PC-9 (cell line): ENCODE measurements around the gene AGL. TPM values are rescaled to one million over a fixed set of nuclear protein-coding genes. Genes with fewer than 3 reads are reported as not detected.
"Not testable (repeated sequence)": the region's sequence is repeated elsewhere in the genome, so short reads cannot be mapped to it uniquely, and the experiment has no call there.

Source experiments
- BruUV-seq: library from RNA; stranded (reverse); fragments of 400-500 nt; replicated peaks from 2 replicates; lab custom pipeline; 2021; lab: Mats Ljungman, UMichigan
- CTCF ChIA-PET: fragments of 300-600 bp; sonication (Branson Sonifier 250); formaldehyde crosslinking; loops from one replicate; lab custom pipeline; 2022; ENCODE audit warnings: antibody characterized with exemption; lab: Charles Lee
- POLR2A ChIA-PET: fragments of 300-600 bp; sonication (Branson Sonifier 250); formaldehyde crosslinking; loops from one replicate; lab custom pipeline; 2022; ENCODE audit warnings: antibody characterized with exemption; ENCODE audit not compliant: unreplicated experiment; lab: Charles Lee
- DNase-seq, 2 experiments: peaks; one replicate each; pipeline versions ENCODE4 v3.0.0 to v3.0.0-alpha.2; 2015 to 2022; ENCODE audit warnings: mixed read lengths in 1 of 2
- H2AFZ ChIP-seq: fragments of 200-600 bp; sonication (generic); 2 replicates; pipeline ENCODE4 v1.8.1; 2017; ENCODE audit warnings: antibody characterized with exemption
- H3F3A ChIP-seq: fragments of 200-600 bp; sonication (generic); 2 replicates; pipeline ENCODE4 v1.8.1; 2017; ENCODE audit warnings: antibody characterized with exemption, mild to moderate bottlenecking, low read depth; ENCODE audit not compliant: insufficient read depth
- H3K27ac ChIP-seq: fragments of 200-600 bp; sonication (generic); 2 replicates; pipeline ENCODE4 v1.6.1; 2016; ENCODE audit warnings: mixed run types
- H3K27me3 ChIP-seq: fragments of 200-600 bp; sonication (generic); 2 replicates; pipeline ENCODE4 v1.6.1; 2016; ENCODE audit warnings: low read depth, mixed run types; ENCODE audit not compliant: insufficient read depth
- H3K36me3 ChIP-seq: fragments of 200-600 bp; sonication (generic); 2 replicates; pipeline ENCODE4 v1.6.1; 2016; ENCODE audit warnings: low read depth, mixed run types
- H3K4me1 ChIP-seq: fragments of 200-600 bp; sonication (generic); replicated peaks from 2 replicates; pipeline ENCODE4 v1.6.1; 2016; ENCODE audit warnings: mixed run types; ENCODE audit not compliant: insufficient read depth
- H3K4me2 ChIP-seq: fragments of 200-600 bp; sonication (generic); 2 replicates; pipeline ENCODE4 v1.6.1; 2017; ENCODE audit warnings: mixed run types
- H3K4me3 ChIP-seq: fragments of 200-600 bp; sonication (generic); 2 replicates; pipeline ENCODE4 v1.6.1; 2016; ENCODE audit warnings: mixed run types
- H3K79me2 ChIP-seq: fragments of 200-600 bp; sonication (generic); 2 replicates; pipeline ENCODE4 v1.6.1; 2017; ENCODE audit warnings: low read depth, mixed run types
- H3K9me2 ChIP-seq: fragments of 200-600 bp; sonication (generic); 2 replicates; pipeline ENCODE4 v1.8.1; 2017; ENCODE audit warnings: mild to moderate bottlenecking; ENCODE audit not compliant: insufficient read depth
- H3K9me3 ChIP-seq: fragments of 200-600 bp; sonication (generic); 2 replicates; pipeline ENCODE4 v1.8.1; 2016; ENCODE audit warnings: low read depth; ENCODE audit not compliant: insufficient read depth
- H4K20me1 ChIP-seq: fragments of 200-600 bp; sonication (generic); 2 replicates; pipeline ENCODE4 v1.8.1; 2017; ENCODE audit not compliant: insufficient read depth
- CTCF ChIP-seq: fragments of 200-600 bp; sonication (generic); conservative IDR thresholded peaks from 2 replicates; pipeline ENCODE4 v1.6.1; 2017; ENCODE audit warnings: mixed run types, antibody characterized with exemption, mild to moderate bottlenecking, moderate library complexity
- EZH2 ChIP-seq: fragments of 200-600 bp; sonication (generic); IDR thresholded peaks from 2 replicates; pipeline ENCODE4 v1.8.0; 2017; ENCODE audit warnings: antibody characterized with exemption, low read depth
- intact Hi-C: fragments of 100-400 bp; cut with micrococcal nuclease; formaldehyde crosslinking; loops from one replicate; pipeline ENCODE4 v1.10.0; 2022; ENCODE audit not compliant: unreplicated experiment
- total RNA-seq: library from RNA; stranded (reverse); gene quantifications from 2 replicates; pipeline ENCODE4 v1.2.3, GENCODE V29; 2021

AGL gene
- total RNA-seq, 1 experiment from 2014 or later: 15.7 TPM

GRCh38 chr1:99891997-99892396, 41.8 kb downstream of the AGL start:
- no peaks in the 10 kb centered on the region for H3K79me2 ChIP-seq
- H3K4me2 ChIP-seq: no peak overlapping the region
- no peaks in the 10 kb centered on the region for H4K20me1 ChIP-seq
- ChIA-PET POLR2A (interaction anchor here (0.5 kb wide), 1 partner anchor 131 kb away, joined by 4 read pairs; no protein-coding TSS in a partner anchor), CTCF (interaction anchor here (0.6 kb wide), 1 partner anchor 231 kb away, joined by 3 read pairs; no protein-coding TSS in a partner anchor)
- 0 out of 2 replicates have a peak, but pooled peaks cover 9% of the 10 kb centered on the region for H3K36me3 ChIP-seq
- no peak overlapping the region for H3K4me3 ChIP-seq
- TF ChIP-seq EZH2 (no peak), CTCF (no peak)
- intact Hi-C loops: no loop called here
- no peaks in the 10 kb centered on the region for H3K9me2 ChIP-seq
- H3K27me3 ChIP-seq: no peaks in the 10 kb centered on the region
- H3K9me3 ChIP-seq: no peaks in the 10 kb centered on the region
- no peaks in the 10 kb centered on the region for H3K4me1 ChIP-seq
- H3K27ac ChIP-seq: no peak overlapping the region
- DNase-seq: no peak
- H2AFZ ChIP-seq: no peak overlapping the region
- BruUV-seq: no TSS peak
- H3F3A ChIP-seq: no peaks in the 10 kb centered on the region

- H3K36me3 ChIP-seq, H3K4me1 ChIP-seq, H3K4me3 ChIP-seq, DNase-seq, intact Hi-C loops, H3K9me3 ChIP-seq, CTCF ChIA-PET, H3K9me2 ChIP-seq, POLR2A ChIA-PET, H3K79me2 ChIP-seq, H3K27ac ChIP-seq, H3F3A ChIP-seq, H2AFZ ChIP-seq, H3K27me3 ChIP-seq, H3K4me2 ChIP-seq, BruUV-seq, H4K20me1 ChIP-seq: not testable (repeated sequence)
Observed at GRCh38 chr1:99903278-99903677, 53.1 kb downstream of the AGL start.

- Histone ChIP-seq H2AFZ (no peak overlapping the region), H3K9me2 (0 out of 2 replicates have a peak, but pooled peaks cover 4% of the 10 kb centered on the region), H3K4me3 (no peak overlapping the region), H3F3A (no peaks in the 10 kb centered on the region), H3K9me3 (no peaks in the 10 kb centered on the region; the same call in 1 of the 2 replicates), H3K79me2 (no peaks in the 10 kb centered on the region), H3K27me3 (no peaks in the 10 kb centered on the region), H3K4me1 (no peaks in the 10 kb centered on the region), H3K4me2 (no peak overlapping the region), H3K36me3 (0 out of 2 replicates have a peak, but pooled peaks cover 5% of the 10 kb centered on the region), H3K27ac (no peak overlapping the region), H4K20me1 (no peaks in the 10 kb centered on the region)
- intact Hi-C loops: no loop called here
- no TSS peak for BruUV-seq
- ChIA-PET POLR2A (no interaction called here), CTCF (no interaction called here)
- TF ChIP-seq EZH2 (no peak), CTCF (no peak)
- no peak for DNase-seq
Observed at GRCh38 chr1:99906535-99906934, 56.4 kb downstream of the AGL start.

- no peak overlapping the region for H2AFZ ChIP-seq
- no peak overlapping the region for H3K4me2 ChIP-seq
- H3K36me3 ChIP-seq: 0 out of 2 replicates have a peak, but pooled peaks cover 10% of the 10 kb centered on the region
- no peaks in the 10 kb centered on the region for H3K9me2 ChIP-seq
- no peaks in the 10 kb centered on the region for H4K20me1 ChIP-seq
- H3K9me3 ChIP-seq: no peaks in the 10 kb centered on the region
- no peak overlapping the region for H3K4me3 ChIP-seq
- CTCF ChIA-PET: no interaction called here
- DNase-seq: no peak
- H3K27me3 ChIP-seq: no peaks in the 10 kb centered on the region
- H3K79me2 ChIP-seq: no peaks in the 10 kb centered on the region
- H3F3A ChIP-seq: no peaks in the 10 kb centered on the region
- intact Hi-C loops: loop anchor here (10.0 kb wide), 1 partner anchor 48 kb away; the partner anchor contains the start of gene SLC35A3
- no peak for TF ChIP-seq EZH2
- TF ChIP-seq CTCF: no peak
- POLR2A ChIA-PET: no interaction called here
- no peak overlapping the region for H3K27ac ChIP-seq
- H3K4me1 ChIP-seq: no peaks in the 10 kb centered on the region
- BruUV-seq: no TSS peak
Observed at GRCh38 chr1:99917214-99917613, 67.1 kb downstream of the AGL start.
